Measurements from ENCODE around the gene SLC31A1.

Gene SLC31A1

GRCh38 chr9:113311961-113312360 lies 90.6 kb downstream of the SLC31A1 start:
- no peak for DNase-seq (ENCODE audit: low spot score in 2 of 2)
- H3K4me3 ChIP-seq = no peak overlapping the region
- in situ Hi-C loops (cut with MboI; ENCODE audit: low sequenced_read_pairs) = no loop called here
- no peaks in the 10 kb centered on the region for H3K27me3 ChIP-seq (ENCODE audit: low read depth)
- no peaks in the 10 kb centered on the region for H3K36me3 ChIP-seq (replicated peaks)
- no peaks in the 10 kb centered on the region for H3K4me1 ChIP-seq
- H3K9me3 ChIP-seq = no peaks in the 10 kb centered on the region

GRCh38 chr9:113313261-113313660 lies 91.9 kb downstream of the SLC31A1 start:
- H3K36me3 ChIP-seq (replicated peaks) = no peaks in the 10 kb centered on the region
- H3K4me3 ChIP-seq = no peak overlapping the region
- no peaks in the 10 kb centered on the region for H3K27me3 ChIP-seq (ENCODE audit: low read depth)
- no peaks in the 10 kb centered on the region for H3K4me1 ChIP-seq
- no peak for DNase-seq (ENCODE audit: low spot score in 2 of 2)
- in situ Hi-C loops (cut with MboI; ENCODE audit: low sequenced_read_pairs) = no loop called here
- H3K9me3 ChIP-seq = no peaks in the 10 kb centered on the region

Measured in HAP-1 (cell line).